NCI-H460 (cell line): Measurements from ENCODE around the gene LDAH. TPM values are rescaled to one million over a fixed set of nuclear protein-coding genes. Genes with fewer than 3 reads are reported as not detected.
"Not testable (repeated sequence)": the region's sequence is repeated elsewhere in the genome, so short reads cannot be mapped to it uniquely, and the experiment has no call there.

Experiments
- DNase-seq: peaks from one replicate; pipeline ENCODE4 v3.0.0-alpha.2; 2016; ENCODE audit warnings: low read depth; ENCODE audit errors: extremely low read depth
- total RNA-seq: library from RNA; depleted of rRNA; stranded (reverse); fragments of >200 nt; shearing (Covaris generic); gene quantifications from 2 replicates; pipeline ENCODE4 v1.2.3, GENCODE V29; 2014

The LDAH gene
- total RNA-seq, 1 experiment from 2014 or later, result 40.7 TPM

GRCh38 chr2:20725782-20726181 is 97.1 kb downstream of the LDAH start:
- no peak for DNase-seq

- DNase-seq, result no peak
Measured at GRCh38 chr2:20724500-20725053, 98.3 kb downstream of the LDAH start.

- no peak for DNase-seq
Measured at GRCh38 chr2:20723543-20723942, 99.4 kb downstream of the LDAH start.

- DNase-seq, result no peak
Measured at GRCh38 chr2:20722592-20723240, 100.2 kb downstream of the LDAH start.

GRCh38 chr2:20717641-20718040 is 105.3 kb downstream of the LDAH start:
- DNase-seq, result no peak

- not testable (repeated sequence) for DNase-seq
Measured at GRCh38 chr2:20716164-20716563, 106.7 kb downstream of the LDAH start.

- DNase-seq, result not testable (repeated sequence)
Measured at GRCh38 chr2:20714412-20714811, 108.5 kb downstream of the LDAH start.

GRCh38 chr2:20713585-20713984 is 109.3 kb downstream of the LDAH start:
- not testable (repeated sequence) for DNase-seq

- DNase-seq, result not testable (repeated sequence)
Measured at GRCh38 chr2:20711641-20712040, 111.3 kb downstream of the LDAH start.

GRCh38 chr2:20707601-20708000 is 115.3 kb downstream of the LDAH start:
- DNase-seq, result no peak

GRCh38 chr2:20706786-20707185 is 116.1 kb downstream of the LDAH start:
- DNase-seq, result no peak

- no peak for DNase-seq
Measured at GRCh38 chr2:20706217-20706616, 116.7 kb downstream of the LDAH start.

- DNase-seq, result no peak
Measured at GRCh38 chr2:20704886-20705285, 118.0 kb downstream of the LDAH start.

GRCh38 chr2:20702563-20702962 is 120.3 kb downstream of the LDAH start:
- DNase-seq, result no peak

- no peak for DNase-seq
Measured at GRCh38 chr2:20698916-20699613, 123.8 kb downstream of the LDAH start.

- no peak for DNase-seq
Measured at GRCh38 chr2:20697322-20697934, 125.5 kb downstream of the LDAH start.

- no peak for DNase-seq
Measured at GRCh38 chr2:20696366-20696765, 126.5 kb downstream of the LDAH start.

- DNase-seq, result no peak
Measured at GRCh38 chr2:20693317-20693716, 129.6 kb downstream of the LDAH start.

GRCh38 chr2:20692081-20692480 is 130.8 kb downstream of the LDAH start:
- no peak for DNase-seq

GRCh38 chr2:20691076-20691734 is 131.7 kb downstream of the LDAH start:
- DNase-seq, result no peak
